Measurements from ENCODE around the gene FAM193A.
A peak's percentile ranks its signal among the peaks of the same experiment; 100 is the strongest.
"Not testable (repeated sequence)": the region's sequence is repeated elsewhere in the genome, so short reads cannot be mapped to it uniquely, and the experiment has no call there.

FAM193A gene

DNA sequence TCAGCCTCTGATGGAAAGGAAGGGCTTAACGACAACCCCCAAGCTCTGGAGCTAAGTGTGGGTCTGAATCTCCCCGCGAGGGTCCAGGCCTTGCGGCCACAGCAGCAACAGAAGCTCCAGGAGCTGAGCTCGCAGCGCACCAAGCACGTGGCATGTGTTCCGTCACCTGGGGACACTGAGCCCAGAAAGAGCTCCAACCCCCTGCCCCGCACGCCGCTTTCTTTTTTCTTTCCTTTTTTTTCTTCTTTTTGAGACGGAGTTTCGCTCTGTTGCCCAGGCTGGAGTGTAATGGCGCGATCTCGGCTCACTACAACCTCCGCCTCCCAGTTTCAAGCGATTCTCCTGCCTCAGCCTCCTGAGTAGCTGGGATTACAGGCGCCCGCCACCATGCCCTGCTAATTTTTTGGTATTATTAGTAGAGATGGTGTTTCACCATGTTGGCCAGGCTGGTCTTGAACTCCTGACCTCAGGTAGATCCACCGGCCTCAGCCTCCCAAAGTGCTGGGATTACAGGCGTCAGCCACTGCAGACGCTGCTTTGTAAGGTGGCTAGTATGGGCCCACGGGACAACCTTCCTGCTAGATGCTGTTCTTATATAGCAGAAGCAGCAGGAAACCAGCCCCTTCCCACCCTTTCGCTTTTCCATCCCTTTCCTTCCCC lies 220.4 kb downstream of the FAM193A start:
- no peak for DNase-seq

DNA sequence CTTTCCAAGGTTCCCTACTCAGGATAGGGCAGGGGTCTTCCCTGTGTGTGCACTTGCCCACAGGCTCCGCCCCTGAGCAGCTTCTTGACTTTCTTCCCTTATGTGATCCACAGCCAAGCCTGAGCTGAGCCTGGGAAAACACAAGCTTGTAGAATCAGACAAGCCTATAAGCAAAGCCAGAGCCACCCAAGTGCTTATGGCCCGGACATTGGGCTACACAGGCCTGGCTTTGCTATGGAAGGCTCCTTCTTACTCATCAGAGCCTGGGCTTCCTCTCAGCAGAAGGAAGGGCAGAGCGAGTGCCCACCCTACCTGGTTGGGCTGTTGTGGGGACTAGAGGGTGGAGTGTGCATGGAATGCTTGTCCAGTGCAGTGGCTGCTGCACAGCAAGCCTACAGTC lies 221.0 kb downstream of the FAM193A start:
- DNase-seq, result no peak

DNA sequence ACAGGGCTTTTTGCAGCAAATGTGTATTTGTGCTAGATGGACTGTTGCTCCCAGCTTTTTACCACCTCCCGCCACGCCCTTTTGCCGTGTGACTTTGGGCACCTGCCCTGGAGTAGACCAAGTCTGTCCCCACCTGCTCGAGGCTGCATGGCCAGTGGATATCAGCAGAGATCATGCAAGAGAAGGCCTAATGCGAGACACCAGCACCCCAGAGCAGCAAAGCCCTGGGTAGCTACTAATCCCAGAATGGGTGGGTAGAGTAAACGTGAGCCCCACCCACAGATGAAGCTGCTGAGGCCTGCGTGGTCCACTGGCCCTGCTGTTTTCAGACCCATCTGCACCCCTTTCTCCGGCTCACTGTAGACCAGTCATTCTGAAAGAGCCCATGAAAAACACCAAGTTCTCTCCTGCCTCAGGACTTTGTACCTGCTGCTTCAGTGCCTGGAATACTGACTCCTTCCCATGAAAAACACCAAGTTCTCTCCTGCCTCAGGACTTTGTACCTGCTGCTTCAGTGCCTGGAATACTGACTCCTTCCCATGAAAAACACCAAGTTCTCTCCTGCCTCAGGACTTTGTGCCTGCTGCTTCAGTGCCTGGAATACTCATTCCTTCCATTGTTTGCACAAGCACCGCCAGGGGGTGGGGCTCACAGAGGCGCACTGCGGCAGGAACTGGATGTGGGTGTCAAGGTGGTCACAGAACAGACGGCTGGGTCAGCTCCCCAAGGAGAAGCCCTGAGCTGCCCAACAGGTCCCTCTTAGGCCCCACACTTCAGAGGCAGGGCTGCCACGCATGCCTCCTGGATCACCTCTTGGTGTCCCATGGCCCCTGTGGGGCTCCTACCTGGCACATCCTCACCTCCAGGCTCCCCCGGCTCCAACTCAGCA lies 224.8 kb downstream of the FAM193A start:
- peak; percentile 25 for DNase-seq

- DNase-seq, result no peak
Observed at GRCh38 chr4:2762048-2762447, 225.6 kb downstream of the FAM193A start.

GRCh38 chr4:2762486-2763370 lies 226.3 kb downstream of the FAM193A start:
- not testable (repeated sequence) for DNase-seq

- no peak for DNase-seq
Observed at GRCh38 chr4:2763511-2763967, 227.1 kb downstream of the FAM193A start.

DNA sequence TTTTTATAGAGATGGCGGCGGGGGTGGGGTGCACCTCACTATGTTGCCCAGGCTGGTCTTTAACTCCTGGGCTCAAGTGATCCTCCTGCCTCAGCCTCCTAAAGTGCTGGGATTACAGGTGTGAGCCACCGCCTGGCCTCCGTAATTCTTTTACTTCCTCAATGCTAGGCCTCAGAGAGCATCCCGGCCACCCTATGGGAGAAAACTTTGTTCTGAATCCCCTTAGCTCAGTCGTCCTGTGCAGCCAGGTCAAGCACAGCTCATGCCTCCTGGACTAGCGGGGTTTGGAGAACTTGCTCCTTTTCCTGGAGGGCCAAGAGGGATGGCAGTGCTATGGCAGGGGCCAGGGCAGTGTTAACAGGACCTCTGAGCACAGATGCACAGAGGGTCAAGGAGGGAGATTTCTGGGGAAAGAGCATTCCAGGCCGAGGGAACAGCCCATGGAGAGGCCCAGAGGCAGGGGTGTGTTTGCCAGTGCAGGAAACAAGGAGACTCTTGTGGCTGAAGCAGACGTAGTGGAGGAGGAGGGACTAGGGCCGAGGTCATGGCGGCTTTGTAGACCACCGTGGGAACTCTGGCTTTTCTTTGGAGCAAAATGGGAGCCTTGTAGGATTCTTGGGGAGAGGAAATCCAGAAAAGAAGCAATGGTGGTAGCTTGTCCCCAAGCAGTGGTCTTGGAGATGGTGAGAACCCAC lies 229.5 kb downstream of the FAM193A start:
- DNase-seq, result no peak

DNA sequence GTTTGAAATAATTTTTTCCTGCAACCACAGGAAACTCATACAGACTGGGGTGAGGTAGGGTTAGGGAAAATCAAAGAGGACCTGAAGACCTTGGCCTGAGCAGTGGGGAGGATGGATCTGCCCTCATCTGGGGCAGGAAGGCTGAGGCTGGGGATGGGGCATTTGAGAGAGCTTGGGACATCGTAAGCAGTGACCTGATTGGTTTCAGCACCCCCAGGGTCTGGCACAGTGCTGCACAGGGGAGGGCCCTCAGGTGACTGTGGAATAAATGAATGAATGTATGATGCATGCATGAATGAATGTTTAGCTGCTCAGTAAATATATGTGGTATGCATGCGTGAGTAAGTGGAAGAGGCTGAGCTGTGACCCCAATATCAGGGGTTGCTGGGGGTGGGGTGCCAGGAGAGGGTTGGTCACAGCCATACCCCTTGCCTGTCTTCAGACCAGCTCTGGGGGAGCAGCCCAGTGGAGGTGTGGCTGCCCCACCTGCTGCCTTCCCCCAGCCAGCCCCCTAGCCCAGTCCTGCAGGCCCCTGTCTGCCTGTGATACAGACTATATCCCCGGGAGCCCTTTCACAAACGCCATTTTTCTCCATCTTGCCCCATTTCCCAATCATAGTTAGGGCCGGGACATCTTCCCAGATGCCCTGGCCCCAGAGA lies 230.7 kb downstream of the FAM193A start:
- DNase-seq, result no peak

DNA sequence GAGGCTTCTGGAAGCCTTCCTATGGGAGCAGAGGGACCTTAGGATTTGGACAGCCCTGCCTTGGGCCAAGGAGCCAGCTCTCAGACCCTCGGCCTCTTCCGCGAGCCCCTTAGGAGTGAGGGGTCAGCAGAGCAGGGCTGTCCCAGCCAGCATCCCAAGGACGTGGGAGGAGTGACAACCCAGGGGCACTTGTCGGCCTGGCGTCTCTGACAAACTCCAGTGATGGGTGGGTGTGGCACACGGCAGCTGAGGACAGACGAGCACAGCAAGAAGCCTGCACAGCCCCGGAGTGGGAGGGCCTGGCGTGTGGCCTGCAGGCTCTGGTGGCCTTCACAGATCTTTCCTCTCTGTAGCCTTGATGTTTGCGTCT lies 231.2 kb downstream of the FAM193A start:
- DNase-seq, result no peak

DNA sequence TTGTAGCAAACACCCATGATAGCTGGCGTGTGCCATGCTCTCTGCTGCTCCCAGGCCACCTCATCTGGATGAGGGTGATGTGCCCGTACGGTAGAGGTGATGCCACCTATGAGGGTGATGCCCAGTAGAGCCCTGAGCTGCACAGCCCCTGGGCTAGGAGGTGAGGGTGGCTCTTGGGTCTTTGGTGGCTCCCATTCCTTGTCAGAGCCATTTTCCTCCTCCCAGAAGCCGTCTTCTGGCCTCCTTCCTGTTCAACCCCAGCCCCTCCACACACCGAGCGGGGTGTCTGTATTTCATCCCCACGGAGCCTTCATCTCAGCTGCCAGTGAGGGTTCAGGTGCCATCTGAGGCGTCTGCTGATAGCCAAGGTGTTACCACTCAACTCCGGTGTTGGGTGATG lies 231.7 kb downstream of the FAM193A start:
- no peak for DNase-seq

- no peak for DNase-seq
Observed at GRCh38 chr4:2768921-2769336, 232.5 kb downstream of the FAM193A start.

DNA sequence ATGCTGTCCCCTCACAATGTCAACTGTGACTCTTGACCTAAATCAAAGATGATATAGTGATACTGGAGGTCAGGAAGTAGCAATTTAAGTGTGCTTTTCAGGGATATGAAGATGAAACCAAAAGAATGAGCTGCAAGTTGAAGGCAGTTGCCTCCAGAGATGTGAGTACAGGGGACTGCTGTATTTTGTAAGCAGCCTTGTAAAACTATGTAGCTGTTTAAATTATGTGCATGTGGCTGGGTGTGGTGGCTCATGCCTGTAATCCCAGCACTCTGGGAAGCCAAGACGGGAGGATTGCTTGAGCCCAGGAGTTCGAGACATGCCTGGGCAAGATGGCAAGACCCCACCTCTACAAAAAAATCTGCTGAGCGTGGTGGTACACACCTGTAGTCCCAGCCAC lies 234.8 kb downstream of the FAM193A start:
- no peak for DNase-seq

- not testable (repeated sequence) for DNase-seq
Observed at GRCh38 chr4:2780643-2781042, 244.2 kb downstream of the FAM193A start.

DNA sequence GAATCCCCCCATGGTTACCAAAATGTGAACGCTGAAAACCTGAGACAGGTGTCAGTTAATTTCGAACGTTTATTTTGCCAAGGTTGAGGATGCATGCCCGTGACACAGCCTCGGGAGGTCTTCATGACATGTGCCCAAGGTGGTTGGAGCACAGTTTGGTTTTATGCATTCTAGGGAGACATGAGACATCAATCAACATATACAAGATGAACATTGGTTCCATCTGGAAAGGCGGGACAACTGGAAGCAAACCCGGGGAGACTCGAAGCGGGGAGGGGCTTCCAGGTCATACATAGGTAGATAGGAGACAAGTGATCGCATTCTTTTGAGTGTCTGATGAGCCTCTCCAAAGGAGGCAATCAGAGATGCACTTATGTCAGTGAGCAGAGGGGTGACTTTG lies 245.5 kb downstream of the FAM193A start:
- no peak for DNase-seq
